Occipital lobe (tissue), 2 donors: ENCODE data around the gene SEMA3C. TPM values are rescaled to one million over a fixed set of nuclear protein-coding genes. Genes with fewer than 3 reads are reported as not detected.
A peak's percentile ranks its signal among the peaks of the same experiment; 100 is the strongest.

Source experiments
- DNase-seq: peaks from one replicate; lab custom pipeline; 2025; lab: John Stamatoyannopoulos, UW
- total RNA-seq: library from RNA; depleted of rRNA; stranded (reverse); fragments of >200 nt; gene quantifications from one replicate; pipeline ENCODE4 v1.2.3, GENCODE V29; 2014

The SEMA3C gene
- total RNA-seq, 1 donor from 2014 or later = 289 TPM

DNA sequence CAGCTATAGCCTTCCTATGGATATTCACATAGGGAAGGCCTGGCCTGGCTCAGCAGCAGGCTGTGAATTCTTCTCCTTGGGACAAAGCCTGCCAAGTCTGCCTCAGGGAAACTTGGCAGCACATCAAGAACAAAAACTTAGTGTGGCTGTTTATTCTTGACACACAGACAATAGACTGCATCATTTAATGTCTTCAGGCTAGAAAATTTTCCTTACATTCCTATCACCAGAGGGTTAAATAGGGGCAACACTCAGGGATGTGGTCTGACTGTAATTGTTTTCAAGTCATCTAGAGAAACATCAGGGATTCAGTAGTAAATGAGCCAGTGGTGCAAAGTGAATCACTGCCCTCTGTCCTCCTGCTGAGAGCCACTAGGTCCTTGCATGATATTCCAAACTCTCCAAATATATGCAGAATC lies 137.3 kb downstream of the SEMA3C start:
- DNase-seq = peak; percentile 18

DNA sequence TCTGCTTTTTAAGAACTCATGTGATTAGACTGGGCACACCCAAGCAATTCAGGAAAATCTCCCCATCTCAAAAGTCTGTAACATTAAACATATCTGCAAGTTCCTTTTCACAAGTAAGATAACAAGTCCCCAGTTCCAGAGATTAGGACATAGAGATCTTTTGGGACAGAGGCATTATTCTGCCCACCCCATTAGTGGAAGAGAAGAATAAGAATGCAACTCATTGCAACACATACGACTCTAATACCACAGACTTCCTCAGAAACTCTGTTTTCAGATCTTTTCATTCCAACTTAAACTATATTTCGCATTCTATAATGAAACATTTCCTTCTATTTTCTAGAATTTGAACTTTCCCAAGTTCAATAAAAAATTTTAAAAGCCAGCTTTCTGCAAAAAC lies 137.7 kb downstream of the SEMA3C start:
- DNase-seq = no peak

DNA sequence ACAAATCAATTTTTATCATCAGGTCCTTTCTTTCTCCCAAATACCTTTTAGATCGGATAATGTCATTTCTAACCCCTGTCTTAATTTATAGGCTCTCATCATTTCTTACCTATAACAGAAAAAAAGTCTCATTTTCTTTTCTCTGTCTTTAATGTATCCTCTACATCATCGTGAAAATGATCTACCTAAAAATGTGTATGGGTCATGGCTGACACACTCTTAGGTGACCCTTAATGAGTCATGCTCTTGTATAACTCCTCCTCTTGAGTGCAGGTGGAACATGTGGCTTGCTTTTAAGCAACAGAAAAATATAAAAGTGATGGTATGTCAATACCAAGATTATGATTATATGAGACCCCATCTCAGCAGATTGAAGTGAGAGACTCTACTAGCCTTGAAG lies 139.4 kb downstream of the SEMA3C start:
- no peak for DNase-seq

DNA sequence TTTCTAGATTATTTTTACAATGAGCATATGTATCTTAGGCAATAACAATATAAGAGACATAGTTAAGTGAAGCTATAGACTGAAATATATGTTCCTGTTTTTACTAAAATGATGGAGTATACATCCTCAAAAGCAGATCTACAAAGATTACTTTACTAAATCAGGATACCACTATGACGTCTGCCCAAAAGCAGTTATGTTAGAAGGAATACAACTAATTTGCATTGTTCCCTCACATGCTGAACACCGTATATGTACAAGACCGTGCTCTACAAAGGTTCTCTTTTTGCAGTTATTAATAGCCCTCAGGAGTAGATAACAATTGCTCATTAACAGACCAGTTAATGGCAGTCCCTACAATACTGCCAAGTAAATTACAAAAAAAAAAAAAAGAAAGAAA lies 143.0 kb downstream of the SEMA3C start:
- no peak for DNase-seq

DNA sequence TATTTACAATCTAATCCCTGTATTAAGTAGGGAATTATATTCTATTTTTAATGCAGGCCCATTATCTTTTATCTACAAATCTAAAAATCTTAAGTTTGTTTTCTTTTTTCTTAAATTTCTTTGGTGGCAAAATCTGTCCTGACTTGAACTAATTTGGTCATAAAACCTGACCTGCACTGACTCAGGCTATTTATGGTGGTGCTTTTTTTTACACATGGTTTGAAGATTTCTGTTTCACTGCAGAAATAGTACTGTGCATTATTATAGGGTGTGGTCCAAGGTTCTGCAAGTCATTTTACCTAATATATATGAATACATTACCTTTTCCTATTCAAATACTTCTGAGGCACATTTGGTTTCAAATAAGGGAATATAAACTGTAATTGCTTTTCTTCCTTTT lies 143.4 kb downstream of the SEMA3C start:
- DNase-seq = no peak

DNA sequence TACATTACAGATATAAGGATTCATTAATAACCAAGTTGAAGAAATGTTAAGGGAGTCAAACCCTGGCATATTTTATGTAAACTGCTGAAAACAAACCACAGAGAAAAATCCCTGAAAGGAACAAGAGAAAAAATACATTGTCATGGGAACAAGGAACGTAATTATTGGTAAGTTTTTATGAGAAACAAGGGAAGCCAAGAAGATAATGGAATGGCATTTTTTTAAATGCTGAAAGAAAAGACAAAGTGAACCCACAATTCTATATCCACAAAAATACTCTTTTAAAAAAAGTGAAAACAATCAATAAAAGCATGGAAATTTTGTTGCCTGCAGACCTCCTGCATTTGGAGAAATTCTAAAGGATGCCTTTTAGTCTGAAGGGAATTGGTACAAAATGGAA lies 144.0 kb downstream of the SEMA3C start:
- no peak for DNase-seq

DNA sequence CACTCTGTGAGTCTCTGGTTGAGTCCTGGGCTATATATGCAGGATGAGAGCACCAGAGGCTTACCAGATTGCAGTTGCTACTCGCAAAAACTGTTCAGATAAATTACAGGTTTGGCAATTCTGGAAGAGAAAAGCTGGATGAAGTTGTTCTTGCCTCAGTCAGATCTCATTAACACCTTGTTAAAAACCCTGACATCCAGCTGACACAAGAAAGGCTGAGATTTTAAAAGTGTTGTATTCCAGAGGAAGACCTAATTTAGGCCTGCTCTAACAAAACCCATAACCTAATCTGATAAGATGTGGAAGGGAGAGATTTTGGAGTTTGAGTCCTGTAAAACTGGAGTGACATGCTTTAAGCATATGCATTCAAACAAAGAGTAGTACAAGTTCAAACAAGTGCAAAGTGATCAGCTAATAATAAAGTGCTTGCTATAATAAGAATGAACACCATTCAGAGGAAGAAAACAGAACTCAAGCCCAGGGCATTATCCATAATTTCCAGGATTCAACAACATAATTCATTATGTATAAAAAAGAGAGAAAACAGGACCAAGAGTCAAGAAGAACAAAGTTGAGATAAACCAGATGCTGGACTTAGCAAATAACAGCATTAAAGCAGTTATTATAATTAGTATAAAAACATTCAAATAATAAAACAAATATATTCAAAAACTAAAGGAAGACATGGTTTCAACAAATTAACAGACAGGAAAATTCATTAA lies 144.9 kb downstream of the SEMA3C start:
- DNase-seq = no peak

DNA sequence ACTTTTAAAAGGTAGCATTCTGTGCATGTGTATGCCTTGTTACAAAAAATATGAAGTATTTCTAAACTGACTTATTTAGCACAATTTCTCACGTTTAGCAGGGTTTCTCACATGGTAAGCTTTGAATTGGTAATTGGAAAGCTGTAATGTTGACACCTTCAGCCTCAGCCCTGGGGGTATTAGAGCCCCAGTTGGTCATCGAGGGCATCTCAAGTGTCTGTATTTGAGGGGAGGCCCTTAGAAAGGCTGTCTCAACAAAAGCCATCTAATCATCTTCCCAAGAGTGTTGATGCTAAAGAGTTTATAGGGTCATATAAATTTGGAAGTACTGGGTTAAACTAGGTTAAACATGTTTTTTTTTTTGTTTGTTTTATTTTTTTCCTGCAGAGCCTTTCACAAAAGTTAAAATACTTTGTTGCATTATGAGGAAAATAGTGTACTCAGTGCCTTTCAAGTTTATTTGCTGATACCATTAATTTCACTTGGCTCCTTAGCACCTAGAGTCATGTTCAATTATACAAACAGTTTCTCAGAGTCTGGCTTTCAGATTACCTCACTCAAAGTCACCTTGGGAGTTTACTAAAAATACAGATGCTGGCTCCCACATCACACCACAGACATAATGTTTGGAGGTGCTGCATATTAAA lies 146.4 kb downstream of the SEMA3C start:
- no peak for DNase-seq

DNA sequence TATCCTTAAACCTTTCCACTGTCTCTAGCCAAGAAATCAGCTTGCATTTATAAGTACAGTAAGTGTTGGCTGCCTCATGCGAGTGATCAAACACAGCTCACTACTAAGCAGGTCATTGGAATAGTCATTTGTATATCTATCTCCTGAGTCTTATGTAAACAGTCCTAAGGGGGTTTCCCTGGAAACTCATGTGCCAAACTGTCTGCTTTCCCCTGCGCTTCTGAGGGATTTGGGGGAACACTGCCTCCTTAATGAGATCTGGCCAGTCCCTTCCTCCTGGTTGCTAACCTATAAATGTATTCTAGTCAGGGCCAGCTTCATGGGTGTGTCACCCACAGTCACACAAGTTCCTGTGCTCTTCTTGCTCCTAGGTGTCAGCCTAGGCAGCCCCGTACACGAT lies 147.3 kb downstream of the SEMA3C start:
- DNase-seq = no peak

DNA sequence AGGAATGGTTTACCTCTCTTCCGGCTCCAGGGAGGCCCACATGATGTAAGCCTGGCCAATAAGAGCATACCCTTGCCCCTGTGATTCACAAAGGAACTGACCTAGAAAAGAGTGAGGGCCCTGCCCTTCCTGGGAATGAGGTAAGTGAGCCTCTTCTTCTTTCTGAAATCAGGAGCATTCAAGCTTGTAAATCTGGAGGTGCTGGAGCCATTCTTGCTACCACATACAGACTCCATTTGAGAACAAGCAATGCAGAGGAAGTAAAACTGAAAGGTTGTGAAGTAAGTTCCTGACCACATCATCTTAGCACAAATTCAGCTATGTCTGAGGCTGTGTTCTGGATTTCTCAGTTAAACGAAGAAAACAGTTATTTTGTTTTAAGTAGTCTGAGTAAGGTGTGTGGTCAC lies 148.2 kb downstream of the SEMA3C start:
- no peak for DNase-seq

DNA sequence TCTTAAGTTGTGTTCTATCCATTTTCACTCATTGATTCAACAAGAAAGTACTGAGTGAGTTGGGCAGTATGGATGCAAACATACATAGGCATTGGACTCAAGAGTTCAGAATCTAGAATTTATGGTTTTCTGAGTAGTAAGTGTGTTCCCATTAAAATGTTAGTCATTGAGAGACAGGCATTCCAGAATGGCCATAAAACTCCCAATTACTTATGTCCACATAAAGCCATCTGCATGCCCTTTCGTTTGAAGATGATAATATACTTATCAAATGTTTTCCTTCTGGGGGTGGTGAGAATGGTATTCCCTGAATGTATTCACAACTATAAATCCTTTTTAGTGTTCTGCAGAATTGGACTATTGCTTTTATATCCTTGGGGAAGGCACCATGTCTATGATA lies 148.8 kb downstream of the SEMA3C start:
- no peak for DNase-seq

DNA sequence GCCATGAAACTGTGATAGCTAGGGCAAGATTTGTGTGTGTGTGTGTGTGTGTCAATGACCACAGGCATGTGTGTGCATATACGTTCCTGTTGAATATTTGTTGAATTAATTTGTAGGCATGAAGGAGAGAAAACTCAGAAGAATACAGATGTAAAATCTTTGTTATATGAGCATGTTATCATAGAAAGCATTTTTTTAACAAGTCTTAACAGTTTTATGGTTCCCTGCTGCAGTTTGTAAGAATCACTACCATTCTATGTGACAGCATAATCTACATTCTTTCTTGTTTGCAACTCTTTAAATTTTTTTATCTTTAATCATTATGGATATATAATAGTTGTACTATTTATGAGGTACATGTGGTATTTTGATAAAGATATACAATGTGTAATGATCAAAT lies 150.1 kb downstream of the SEMA3C start:
- no peak for DNase-seq

DNA sequence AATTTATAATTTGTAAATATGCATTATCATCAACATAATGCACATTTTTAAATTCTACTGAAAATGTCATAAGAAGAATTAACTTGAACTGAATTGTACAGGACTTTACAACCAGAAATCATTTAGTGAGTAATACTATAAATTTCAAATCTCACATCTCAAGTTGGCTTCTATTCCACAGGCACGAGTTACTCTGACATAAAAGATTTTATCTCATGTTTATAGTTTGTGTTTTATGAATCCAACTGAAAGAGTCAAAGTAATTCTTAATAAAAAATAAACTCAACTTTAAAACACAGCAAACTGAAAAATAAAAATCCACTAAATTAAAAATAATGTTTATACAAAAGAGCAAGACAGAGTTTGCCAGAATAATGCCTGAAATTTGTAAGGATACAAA lies 151.2 kb downstream of the SEMA3C start:
- DNase-seq = no peak

DNA sequence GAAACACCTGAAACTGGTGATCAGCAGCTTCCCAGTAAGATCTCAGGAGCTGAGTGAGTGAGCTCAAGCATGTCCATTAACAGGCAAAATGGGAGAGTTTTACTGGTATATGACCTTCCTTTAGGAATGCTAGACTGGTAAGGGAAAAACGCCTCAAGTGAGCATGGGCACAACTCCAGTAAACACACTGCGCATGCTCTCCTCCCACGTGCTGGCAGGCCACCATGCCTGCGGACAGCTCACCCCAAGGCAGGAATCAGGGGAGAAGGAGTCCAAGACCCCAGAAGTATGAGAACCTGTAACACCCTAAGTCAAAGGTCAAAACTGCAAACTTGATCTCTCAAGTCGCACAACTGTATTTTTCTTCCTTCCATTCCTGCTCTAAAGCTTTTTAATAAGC lies 152.1 kb downstream of the SEMA3C start:
- no peak for DNase-seq

DNA sequence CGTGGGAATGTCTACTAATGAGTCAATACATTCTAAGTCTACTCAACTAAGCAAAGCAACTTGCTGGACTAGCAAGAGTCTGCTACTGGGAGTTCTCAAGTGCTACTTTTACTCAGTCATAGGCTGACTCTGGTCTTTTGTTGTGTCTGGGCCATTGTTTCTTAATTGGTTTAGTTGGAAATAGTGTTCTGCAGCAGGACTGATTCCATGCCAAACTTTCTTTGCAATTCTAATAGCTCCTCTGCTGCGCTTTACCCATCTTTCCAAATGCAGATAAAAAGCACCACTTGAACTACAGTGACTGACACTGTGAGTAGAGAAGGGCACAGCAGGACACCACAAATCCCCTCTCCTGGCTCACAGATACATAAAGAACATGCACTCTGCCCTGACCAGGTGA lies 154.7 kb downstream of the SEMA3C start:
- no peak for DNase-seq

DNA sequence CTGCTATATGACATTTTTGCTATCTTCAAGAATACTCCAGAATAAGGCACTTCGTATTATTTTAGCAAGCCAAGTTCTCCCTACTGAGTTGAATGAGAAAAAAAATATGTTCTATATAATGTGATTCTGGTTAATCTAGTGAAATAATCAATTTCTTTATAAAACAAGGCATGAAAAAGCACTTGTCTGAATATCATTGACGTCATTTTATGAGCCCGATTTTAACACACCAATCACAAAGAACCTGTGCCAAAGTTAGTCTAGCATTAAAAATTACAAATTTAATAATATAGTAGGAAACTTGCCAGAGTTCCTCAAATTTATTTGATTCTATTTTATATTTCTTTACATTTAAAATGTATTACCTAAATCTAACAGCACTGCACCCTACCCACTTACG lies 155.1 kb downstream of the SEMA3C start:
- no peak for DNase-seq

DNA sequence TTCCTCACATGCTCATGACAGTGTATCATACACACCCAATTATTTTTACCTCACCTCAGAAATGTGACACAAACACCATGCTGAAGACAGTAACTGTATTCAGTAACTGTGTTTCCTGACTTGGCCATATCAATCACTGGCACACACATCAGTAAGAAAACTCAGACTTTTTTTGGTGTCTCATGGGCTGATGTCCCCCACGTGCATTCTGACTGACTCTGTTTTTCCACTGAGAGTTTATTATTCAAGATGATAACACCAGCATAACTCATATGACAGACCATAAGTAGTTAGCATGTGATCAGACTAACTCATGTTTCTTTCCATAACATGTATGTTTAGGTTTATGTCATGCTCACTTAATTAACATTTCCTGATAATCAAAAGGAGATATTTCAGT lies 155.6 kb downstream of the SEMA3C start:
- DNase-seq = no peak

DNA sequence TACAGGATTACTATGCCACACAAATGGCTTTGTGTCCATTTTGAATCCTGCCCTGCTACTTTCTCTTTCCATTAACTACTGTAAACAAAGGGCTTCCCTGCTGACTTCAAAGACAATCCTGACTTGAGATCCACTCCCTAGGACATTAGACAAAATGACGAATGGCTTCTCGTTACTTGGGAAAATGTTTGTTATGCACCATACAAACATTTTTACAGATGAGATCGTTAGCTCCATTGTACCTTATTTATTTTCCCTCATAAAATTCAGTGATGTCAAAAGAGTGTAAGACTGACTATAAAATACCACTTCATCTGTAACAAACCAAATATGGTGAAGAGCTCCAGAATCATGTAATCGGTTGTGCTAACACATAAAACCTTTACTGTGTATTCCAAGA lies 158.6 kb downstream of the SEMA3C start:
- no peak for DNase-seq

DNA sequence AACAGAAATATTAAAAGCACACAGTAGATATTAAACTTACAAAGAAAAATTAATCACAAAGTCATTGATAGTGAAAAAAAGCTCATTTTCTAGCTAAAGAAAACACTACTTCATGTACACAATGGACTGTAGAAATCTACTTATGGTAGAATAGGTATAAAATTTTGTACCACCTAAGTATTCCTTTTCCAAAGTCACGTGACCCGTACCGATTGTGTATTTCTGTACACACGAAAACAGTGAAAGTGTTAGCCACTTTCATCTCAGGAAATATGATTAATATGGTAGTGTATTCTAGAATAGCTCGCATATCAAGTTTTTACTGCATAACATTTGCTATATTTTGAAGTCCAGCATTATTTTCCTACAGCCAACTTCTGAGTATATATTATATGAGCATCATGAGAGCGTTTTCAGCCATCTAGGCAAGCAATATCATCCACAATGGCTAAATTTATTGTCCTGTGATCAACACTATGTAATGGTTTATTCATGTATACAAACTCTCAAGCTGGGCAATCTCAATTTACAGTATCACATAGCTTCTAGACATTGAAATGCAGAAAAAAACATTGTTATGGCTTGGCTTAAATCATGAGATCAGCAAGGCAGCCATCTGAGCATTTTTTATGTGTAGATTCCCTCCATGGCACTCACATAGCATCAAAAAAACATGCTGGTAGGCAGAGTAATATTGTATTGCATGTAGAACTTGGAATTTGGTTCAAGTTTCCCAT lies 165.7 kb downstream of the SEMA3C start:
- DNase-seq = no peak

DNA sequence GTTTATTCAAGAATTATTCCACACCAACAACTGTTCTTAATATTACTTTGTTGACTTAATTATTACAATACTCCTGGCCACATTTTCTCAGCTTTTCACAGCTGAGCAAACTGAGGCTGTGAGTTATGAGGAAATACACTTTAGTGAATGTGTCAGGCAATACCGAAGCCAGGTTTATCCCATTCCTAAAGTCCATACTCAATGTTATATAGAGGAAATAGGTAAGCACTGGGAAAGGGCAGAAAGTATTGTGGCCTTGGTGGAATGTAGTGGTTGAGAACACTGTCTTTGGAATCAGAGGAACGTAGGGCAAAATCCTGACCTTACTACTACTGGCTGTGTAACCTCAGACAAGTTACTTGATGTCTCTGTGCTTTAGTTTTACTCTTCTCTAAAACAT lies 169.6 kb downstream of the SEMA3C start:
- no peak for DNase-seq

DNA sequence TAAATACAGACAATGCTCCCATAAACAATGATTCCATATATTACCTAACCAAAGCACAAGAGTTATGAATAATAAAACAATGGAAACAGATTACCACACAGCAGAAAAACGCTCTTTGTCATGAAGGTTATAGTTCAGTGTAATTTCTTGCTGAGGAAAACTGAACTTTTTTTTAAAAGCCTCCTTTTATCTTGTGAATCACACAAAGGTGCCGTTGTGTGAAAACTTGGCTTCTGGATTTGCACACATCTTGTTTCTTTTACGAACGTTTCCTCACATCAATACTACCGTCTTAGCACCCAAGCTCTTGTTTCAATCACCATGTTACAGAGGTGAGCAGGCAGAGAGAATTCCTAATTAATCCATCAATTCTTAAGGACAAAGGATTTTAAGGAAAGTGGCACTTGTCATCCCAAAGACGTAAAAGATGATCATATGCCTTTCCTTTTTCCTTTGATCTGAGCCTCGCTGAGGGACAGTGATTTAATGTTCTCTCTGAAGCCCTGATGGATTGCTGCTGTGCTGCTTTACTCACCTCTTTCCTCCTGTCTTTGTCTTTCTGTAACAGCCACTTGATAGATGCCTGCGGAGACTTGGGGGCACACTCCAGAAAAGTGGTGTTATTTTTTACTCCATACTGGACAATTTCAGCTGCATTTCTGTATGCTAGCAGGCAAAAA lies 170.3 kb downstream of the SEMA3C start:
- DNase-seq = no peak
